Cardiac fibroblast (primary cell): ENCODE results near the gene FCN3.

Experiments
- DNase-seq, 2 donors: peaks; one replicate each; pipeline versions ENCODE4 v3.0.0 to v3.0.0-alpha.2; 2010; ENCODE audit warnings: low read depth in 2 of 2
- H3K4me3 ChIP-seq, 2 donors: replicated peaks in 1 of 2; 1 replicate in 1 of 2; 2 replicates in 1 of 2; pipeline ENCODE4 v1.5.1; 2011; ENCODE audit warnings: low read depth in 2 of 2, low read length in 2 of 2, mild to moderate bottlenecking in 2 of 2, moderate library complexity in 1 of 2
- CTCF ChIP-seq: IDR thresholded peaks from one replicate; pipeline ENCODE4 v1.5.1; 2011; ENCODE audit warnings: low read depth, mild to moderate bottlenecking, low read length, inconsistent platforms

Gene FCN3

GRCh38 chr1:27330786-27331185, 43.8 kb downstream of the FCN3 start:
- TF ChIP-seq CTCF: no peak
- no peak overlapping the region for H3K4me3 ChIP-seq
- no peak for DNase-seq

GRCh38 chr1:27327964-27328363, 46.7 kb downstream of the FCN3 start:
- TF ChIP-seq CTCF: no peak
- H3K4me3 ChIP-seq: no peak overlapping the region
- DNase-seq: no peak

- no peak for TF ChIP-seq CTCF
- no peak for DNase-seq
- no peak overlapping the region for H3K4me3 ChIP-seq
These were observed 49.3 kb downstream of the FCN3 start for GRCh38 chr1:27325286-27325685.

- TF ChIP-seq CTCF: no peak
- peak overlapping the region; percentile 95 to 97 for H3K4me3 ChIP-seq
- DNase-seq: no peak
These were observed 51.9 kb downstream of the FCN3 start for GRCh38 chr1:27322569-27323240.

- H3K4me3 ChIP-seq: peak within 1 kb of the TSS; percentile 95 to 97
- DNase-seq: peak; percentile 97 to 98
- no peak for TF ChIP-seq CTCF
These were observed 52.6 kb downstream of the FCN3 start, which contains the start of gene TMEM222 for GRCh38 chr1:27321813-27322568. TMEM222 (plus strand) TSS chr1:27322163; CDS start chr1:27322198, 35 bp downstream.
